Esophagus muscularis mucosa (tissue), 3 donors: ENCODE data around the gene SERINC5.

ENCODE experiments used
- CTCF ChIP-seq, 3 experiments: fragments of 200-600 bp in 2 of 3; fragments of 450-650 bp in 1 of 3; sonication (generic) in 2 of 3; IDR thresholded peaks; one replicate each; pipeline ENCODE4 v1.5.1; 2017 to 2019; ENCODE audit warnings: antibody characterized with exemption in 3 of 3, mild to moderate bottlenecking in 2 of 3, moderate library complexity in 1 of 3
- POLR2A ChIP-seq: fragments of 450-650 bp; IDR thresholded peaks from one replicate; pipeline ENCODE4 v1.6.1; 2017; ENCODE audit warnings: antibody characterized with exemption, moderate library complexity, mild to moderate bottlenecking, low read depth

- TF ChIP-seq CTCF (IDR thresholded peaks at IDR 0.05): no peak
- no peak for TF ChIP-seq POLR2A
Observed at GRCh38 chr5:80124121-80124918, 131.5 kb downstream of the SERINC5 start.
